ENCODE data around the gene MRPS18A.
"Not testable (repeated sequence)": the region's sequence is repeated elsewhere in the genome, so short reads cannot be mapped to it uniquely, and the experiment has no call there.

The MRPS18A gene

DNA sequence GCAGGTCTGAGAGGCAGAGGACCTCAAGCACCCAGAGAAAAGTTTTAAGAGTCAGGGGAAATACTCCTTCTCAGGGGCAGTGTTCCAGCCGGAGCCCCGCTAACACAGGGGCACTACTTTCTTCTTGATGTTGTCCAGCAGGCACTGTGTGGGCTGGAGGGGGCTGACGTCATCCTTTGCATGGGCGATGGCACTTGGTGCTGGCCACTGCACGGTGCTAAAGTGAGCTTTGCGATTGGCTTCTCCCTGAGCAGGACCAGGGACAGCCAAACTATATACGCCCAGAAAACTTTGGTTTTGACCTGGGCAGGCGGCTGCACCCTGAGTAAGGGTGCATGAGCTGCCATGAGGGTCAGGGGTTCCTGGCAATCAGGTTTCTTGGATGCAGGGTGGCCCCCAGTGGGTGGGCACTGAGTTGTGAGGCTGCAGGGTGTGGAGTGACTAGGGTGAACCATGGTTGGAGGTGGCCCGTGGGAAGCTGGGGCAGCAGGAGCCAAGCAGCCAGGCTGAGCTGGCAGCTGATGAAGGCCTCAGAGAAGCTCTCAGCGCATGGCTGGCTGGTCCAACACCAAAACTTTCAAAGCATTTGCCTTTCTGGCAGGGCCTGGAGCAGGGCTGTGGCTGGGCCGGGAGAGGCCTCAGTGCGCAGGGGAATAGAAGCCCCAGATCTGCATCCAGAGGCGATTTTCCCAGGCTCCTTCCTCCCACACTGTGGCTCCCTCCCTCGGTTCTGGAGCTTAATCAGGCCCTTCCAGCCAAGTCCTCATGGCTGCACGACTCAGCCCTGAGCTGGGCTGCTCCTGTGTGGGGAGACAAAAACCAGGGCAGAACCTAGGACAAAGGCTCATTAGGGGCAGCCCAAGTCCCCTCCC, 18.3 kb downstream of the MRPS18A start:
- DNase-seq: peak in 1 of 2 experiments; percentile 58

DNA sequence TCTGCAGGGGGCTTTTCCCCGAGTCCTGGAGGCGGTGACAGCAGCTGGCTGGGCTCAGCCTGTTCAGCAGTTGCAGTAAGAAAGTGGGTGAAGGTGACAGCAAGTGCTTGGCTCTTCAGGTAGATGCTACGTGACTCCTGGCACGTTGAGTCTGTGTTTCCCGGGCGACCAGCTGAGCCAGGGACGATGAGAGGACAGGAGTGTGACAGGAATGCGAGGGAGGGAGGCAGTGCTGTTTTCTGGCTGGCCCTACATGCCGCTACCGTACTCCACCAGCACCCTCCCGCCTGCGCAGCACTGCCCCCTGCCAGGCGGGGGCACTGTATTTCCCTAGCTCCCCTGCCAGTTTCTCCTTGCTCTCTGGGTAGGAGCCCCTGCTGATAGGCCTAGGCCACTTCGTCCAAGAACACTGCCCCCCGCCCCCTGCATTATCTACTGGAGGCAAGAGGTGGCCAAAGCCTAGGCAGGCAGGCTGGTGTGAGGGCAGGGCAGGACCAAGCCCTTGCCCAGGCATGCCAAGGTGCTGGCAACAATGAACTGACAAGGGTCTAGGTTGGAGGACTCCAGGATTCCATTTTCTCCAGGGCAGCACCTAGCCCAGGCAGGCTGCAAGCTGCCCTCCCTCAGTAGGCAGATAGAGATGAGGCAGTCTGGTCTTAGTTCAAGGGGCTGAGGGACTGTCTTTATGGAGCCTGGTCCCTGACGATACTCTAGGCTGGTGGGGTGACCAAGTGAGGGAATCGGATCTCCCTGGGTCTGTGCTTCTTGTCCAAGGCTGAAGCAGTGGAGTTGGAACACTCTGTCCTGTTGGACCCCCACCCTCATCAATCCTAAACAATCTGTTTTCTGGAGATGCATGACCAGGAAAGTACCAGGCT, 19.2 kb downstream of the MRPS18A start:
- DNase-seq: no peak

DNA sequence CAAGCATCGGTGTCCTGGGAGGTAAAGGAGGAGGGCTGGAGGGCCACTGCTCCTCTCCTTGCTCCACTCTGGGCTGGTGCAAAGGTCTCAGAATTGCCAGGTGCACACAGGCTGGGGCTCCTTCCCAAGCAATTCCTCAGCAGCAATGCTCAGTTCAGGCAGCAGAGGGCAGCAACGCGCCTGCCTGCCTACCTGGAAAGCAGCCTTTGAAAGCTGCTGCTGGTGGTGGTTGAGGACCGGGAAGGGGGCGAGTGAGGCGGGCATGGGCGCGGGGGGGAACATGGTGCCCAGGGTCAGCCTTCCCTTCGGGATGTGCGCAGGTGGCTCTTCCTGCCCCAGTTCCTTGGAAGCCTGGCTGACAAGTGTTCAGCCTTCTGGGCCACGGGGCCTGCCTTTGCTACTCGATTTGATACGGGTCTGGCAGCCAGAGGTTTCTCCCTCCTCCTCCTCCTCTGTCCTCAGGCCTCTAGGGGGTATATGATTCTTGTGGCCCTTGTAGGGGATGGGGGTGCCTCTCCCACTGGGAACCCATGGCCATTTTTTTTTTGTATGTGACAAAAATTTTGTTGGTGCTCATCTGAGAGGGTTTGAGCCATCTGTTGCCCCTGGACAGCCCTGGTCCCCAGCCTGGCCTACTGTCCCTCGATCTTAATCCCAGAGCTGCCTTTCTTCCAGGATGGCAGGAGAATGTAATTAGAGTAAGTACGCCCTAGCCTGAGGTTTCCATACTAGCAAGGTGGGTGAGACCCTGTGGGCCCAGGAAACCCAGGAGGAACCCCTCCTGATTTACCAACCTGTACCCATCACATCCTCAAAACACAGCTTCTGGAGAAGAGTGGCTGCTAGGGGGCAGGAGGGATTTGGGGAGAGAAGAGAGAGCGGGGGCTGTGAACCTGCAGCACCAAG, 20.1 kb downstream of the MRPS18A start:
- DNase-seq: peak; percentile 61 to 74

DNA sequence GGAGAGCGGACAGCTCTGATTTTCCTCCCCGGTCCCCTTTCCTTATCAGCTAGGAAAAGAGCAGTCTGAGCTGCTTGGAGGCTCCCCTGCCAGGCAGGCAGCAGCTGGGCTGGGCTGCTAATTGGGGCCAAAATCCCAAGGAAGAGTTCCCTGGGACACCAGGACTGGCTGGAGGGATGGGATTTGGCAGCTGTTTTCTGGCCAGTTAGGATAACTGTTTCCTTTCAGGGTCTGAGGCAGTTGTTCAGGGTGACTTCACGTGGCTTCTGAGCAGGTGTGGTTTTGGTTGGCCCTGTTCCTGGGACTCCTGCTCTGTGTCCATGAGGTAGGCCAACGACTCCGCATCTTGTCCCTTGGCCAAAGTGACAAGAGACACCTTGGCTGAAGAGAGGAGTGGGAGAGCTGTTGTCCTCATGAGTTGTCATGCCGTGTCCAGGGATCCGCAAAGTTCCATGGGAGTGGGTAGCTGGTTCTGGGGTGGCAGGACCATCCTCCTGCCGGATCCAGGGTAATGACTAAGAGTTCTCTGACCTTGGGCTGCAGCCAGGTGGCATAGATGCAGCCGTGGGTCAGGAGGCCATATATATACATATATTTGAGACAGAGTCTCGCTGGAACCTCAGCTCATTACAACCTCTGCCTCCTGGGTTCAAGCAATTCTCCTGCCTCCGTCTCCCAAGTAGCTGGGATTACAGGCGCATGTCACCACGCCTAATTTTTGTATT, 21.2 kb downstream of the MRPS18A start:
- no peak for DNase-seq

DNA sequence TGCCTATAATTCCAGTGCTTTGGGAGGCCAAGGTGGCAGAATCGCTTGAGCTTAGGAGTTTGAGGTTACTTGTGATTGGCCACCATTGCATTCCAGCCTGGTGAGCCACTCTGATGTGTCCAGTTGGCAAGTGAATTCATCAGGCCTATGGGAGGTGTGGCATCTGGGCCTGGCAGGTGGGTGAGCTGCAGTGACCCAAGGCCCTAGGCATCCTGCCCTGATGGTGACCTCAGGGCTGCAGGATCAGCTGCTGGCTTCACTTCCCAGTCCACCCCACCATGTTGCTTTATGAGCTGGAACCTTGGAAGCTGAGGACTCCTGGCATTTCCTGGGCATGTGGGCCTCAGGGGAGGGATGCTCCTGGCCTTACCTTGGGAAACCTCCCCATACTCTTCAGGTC, 22.2 kb downstream of the MRPS18A start:
- DNase-seq: no peak

DNA sequence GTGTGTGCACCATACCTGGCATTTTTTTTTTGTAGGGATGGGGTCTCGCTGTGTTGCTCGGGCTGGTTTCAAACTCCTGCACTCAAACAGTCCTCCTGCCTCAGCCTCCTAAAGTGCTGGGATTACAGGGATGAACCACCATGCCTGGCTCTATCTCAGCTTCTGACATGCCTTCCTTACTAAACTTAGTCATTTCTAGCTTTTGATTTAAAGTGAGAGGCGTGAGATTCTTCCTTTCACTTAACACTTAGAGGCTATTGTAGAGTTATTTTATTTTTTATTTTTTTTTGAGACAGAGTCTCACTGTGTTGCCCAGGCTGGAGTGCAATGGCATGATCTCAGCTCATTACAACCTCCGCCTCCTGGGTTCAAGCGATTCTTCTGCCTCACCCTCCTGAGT, 24.6 kb downstream of the MRPS18A start:
- DNase-seq: not testable (repeated sequence)

- DNase-seq: no peak
Observed at GRCh38 chr6:43658161-43658560, 29.4 kb downstream of the MRPS18A start.

DNA sequence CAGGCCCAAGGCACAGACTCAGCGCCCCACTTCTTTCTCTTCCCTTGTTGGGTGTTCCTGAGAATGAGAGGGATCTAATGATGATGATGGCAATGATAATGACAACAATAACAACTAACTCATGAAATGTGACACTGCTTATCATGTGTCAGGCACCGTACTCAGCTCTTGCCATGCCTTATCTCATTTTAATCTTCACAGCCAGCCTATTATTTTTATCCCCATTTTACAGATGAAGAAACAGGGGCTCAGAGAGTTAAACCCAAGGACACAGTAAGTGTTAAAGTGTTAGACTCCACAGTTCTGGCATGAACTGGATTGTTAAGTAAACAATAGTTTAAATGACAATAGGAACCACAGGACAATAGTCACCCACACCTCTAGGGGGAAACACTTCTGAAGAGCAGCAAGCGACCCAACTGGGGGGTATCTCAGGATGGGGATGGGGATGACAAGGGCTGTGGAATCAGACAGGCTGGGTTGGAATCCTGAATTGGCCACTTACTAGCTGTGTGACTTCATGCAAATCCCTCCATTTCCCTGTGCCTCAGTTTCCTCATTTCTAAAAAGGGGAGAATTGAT, 30.3 kb downstream of the MRPS18A start:
- DNase-seq: no peak

DNA sequence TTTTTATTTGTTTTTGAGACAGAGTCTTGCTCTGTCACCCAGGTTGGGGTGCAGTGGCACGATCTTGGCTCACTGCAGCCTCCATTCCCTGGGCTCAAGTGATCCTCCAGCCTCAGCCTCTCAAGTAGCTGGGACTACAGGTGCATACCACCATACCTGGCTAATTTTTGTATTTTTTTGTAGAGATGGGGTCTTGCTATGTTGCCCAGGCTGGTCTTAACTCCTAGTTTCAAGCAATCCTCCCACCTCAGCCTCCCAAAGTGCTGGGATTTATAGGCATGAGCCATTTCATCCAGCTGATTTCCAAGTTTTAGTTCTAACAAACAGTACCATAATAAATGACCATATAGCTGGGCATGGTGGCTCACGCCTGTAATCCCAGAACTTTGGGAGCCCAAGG, 34.8 kb downstream of the MRPS18A start:
- DNase-seq: not testable (repeated sequence)

DNA sequence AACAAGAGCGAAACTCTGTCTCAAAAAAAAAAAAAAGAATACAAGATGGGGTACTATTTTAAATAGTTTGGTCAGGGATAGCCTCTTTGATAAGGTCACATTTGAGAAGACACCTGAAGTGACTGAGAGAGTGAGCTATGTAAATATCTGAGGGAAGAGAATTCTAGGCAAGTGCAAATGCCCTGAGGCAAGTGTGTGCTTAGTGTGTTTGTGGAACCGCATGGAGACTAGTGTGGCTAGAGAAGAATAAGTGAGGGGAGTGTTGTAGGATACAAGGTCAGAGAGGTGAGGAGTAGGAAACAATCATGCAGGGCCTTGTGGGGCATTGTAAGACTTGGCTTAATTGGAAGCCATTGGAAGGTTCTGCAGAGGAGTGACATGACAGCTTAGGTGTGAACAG, 39.3 kb downstream of the MRPS18A start:
- no peak for DNase-seq

GRCh38 chr6:43647613-43648012, 40.0 kb downstream of the MRPS18A start:
- DNase-seq: no peak

GRCh38 chr6:43645613-43645964, 42.0 kb downstream of the MRPS18A start:
- no peak for DNase-seq

DNA sequence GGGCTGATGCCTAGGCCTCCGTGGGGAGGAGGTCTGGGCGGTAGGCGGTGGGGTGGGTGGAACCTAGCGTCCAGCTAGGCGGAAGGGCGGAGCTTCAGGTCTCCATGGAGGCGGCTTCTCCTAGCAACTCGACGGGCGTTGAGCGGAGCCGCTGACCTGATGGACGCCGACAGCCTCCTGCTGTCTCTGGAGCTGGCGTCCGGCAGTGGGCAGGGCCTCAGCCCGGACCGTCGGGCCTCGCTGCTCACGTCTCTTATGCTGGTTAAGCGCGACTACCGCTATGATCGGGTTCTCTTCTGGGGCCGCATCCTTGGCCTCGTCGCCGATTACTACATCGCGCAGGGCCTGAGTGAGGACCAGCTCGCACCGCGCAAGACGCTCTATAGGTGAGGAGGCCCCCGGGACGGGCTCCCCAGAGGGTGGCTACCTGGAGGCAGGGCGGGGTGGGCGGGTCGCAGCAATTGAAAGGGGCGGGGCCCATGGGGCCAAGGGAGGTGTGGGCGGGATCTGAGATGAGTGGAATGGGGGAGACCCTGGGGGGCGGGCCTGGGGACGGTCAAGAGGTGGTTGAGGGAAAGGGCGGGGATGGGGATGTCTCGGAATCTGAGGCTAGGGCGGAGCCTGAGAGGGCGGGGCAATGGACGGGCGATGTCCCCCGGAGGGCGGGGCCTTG, 42.5 kb downstream of the MRPS18A start, which contains the start of gene RSPH9:
Gene RSPH9 (plus strand): TSS at position 97 of the 673 bp plus-strand sequence. CDS start 63 bp downstream, at position 160.
- DNase-seq: no peak

- no peak for DNase-seq
Observed at GRCh38 chr6:43639984-43640800, 47.4 kb downstream of the MRPS18A start.

GRCh38 chr6:43636308-43636659, 51.3 kb downstream of the MRPS18A start:
- DNase-seq: no peak

DNA sequence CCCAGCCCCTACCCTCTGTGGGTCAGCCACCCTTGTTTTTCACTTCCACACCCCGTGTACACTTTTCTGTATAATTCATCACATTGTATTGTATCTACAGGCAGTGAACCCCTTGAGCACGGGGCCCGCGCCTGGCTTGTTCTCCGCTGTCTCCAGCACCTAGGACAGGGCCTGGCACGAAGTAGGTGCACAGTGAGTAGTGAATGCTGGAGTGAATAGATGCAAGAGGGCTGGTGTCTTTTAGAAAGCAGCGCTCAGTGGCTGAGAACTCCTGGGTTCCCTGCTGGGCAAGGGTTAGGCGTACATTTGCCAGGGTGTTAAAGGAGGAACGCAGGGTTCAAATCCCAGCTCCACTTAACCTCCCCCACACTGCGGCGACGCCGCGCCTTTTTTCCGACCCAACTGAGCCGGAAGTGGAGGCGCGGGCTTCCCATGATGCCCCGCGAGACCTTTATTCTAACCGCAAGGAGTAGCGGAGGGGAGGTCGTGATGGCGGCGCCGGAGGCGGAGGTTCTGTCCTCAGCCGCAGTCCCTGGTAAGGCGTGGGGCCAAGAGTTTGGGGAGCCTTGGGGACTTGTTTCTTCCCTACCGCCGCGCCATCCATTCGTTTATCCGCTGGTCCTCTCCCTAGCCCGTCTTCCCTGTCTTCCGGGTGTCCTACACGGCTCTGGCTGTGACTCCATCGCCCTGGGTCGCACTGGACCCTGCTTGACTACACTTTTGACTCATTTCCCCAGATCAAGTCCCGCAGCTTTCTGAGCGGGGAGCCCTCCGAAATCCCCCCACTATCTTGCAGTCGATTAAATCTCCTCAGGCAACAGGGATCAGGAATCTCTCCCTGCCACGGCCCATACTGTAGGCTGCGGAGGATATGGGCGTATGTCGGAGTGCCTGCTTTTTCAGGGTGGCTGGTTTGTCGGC, 51.9 kb downstream of the MRPS18A start, which contains the start of gene MAD2L1BP:
Gene MAD2L1BP (plus strand): TSS at position 454 of the 921 bp plus-strand sequence. CDS start 36 bp downstream, at position 490.
- peak; percentile 49 to 88 for DNase-seq

GRCh38 chr6:43634702-43635303, 52.8 kb downstream of the MRPS18A start:
- DNase-seq: no peak

- not testable (repeated sequence) for DNase-seq
Observed at GRCh38 chr6:43633002-43633401, 54.6 kb downstream of the MRPS18A start.

Measured in NCI-H446 (cell line).